ENCODE data around the gene CACNB4. TPM values are rescaled to one million over a fixed set of nuclear protein-coding genes. Genes with fewer than 3 reads are reported as not detected.
"Not testable (repeated sequence)": the region's sequence is repeated elsewhere in the genome, so short reads cannot be mapped to it uniquely, and the experiment has no call there.

Gene CACNB4
- total RNA-seq, 4 donors from 2014 or later = 1.5 to 5.4 (median 2.4) TPM

DNA sequence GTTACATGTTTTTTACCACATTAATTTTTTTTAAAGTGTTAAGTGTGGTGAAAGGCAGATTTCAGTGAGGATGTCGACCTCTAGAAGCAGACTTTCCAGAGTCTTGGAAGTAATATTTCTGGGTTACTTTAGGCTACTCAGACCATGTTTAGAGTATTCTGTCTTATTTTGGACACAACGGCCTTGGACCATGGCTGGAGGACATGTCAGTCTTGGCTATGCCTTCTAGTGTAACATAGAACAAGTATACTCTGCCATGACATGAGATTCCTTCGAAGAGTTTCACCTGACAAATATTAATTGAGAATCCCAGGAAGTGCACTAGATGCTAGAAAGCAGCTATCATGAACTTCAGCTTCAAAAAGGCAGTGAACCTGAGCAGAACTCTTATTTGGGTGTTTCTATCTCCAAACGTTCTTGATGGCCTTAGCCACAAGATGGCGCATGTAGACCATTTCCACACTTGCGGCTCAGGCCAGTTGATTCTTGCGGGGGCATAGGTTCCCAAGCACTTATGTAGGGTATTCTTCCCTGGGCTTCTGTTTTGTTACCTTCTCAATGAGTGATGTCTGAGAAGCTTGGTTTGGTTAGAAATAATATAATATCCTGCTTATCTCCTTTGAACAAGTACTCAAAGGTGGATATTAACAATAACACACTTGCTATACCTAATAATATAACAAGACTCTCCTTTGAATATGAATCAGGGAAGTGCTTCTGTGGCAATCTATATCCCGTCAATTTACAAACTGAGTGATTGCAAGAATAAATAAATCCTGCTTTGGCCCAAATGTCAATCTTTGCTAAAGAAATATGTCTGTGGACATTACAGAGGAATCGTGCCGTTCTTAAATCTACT, 62.0 kb downstream of the CACNB4 start:
- DNase-seq (ENCODE audit: low spot score) (peak; percentile 41), ATAC-seq (ENCODE audit: low FRiP score) (peak; percentile 53)
- TF ChIP-seq CTCF (IDR thresholded peaks at IDR 0.05) = peak in 1 of 3 donors; percentile 26

GRCh38 chr2:152034257-152034801, 64.5 kb downstream of the CACNB4 start:
- no peak for ATAC-seq (ENCODE audit: low FRiP score)
- no peak for DNase-seq (ENCODE audit: low spot score)
- no peak for TF ChIP-seq CTCF (IDR thresholded peaks at IDR 0.05)

GRCh38 chr2:152033011-152033925, 65.6 kb downstream of the CACNB4 start:
- ATAC-seq (ENCODE audit: low FRiP score) = no peak
- no peak for TF ChIP-seq CTCF (IDR thresholded peaks at IDR 0.05)
- DNase-seq (ENCODE audit: low spot score) = no peak

GRCh38 chr2:152031747-152032306, 67.0 kb downstream of the CACNB4 start:
- TF ChIP-seq CTCF (IDR thresholded peaks at IDR 0.05) = no peak
- DNase-seq (ENCODE audit: low spot score) (no peak), ATAC-seq (ENCODE audit: low FRiP score) (no peak)

GRCh38 chr2:152030596-152031328, 68.1 kb downstream of the CACNB4 start:
- not testable (repeated sequence) for ATAC-seq (ENCODE audit: low FRiP score); DNase-seq (ENCODE audit: low spot score)

DNA sequence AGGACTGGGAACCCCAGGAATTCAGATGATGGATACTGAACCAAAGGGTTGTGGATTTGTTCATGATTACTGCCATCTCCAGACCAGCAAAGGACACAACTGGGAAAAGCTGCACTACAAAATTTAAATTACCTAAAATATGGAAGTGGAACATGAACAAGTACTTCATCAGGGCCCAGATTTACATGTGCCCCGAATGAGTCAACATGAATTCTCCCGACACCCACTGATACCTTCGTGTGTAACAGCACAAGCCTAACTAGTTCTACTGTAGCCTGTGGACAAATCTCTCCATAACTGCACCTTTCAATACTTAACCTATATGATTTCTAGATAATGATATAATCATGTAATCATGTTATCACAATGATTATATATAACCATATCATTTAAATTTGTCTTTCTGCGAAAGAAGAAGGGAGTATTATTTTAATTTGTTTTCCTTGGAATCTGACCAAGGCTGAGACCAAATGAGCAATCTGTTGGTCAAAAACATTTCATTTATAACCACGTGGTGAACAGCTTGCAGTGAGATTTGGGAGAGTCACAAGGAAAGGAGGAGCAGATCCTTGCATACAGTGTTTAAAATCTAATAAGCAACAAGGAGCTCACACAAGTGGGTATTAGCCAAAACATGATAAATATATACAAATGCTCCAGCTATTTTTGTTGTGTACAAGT, 70.5 kb downstream of the CACNB4 start:
- no peak for ATAC-seq (ENCODE audit: low FRiP score)
- no peak for DNase-seq (ENCODE audit: low spot score)
- no peak for TF ChIP-seq CTCF (IDR thresholded peaks at IDR 0.05)
